Subcutaneous adipose tissue (tissue), 4 donors: ENCODE measurements around the gene METAP2. TPM values are rescaled to one million over a fixed set of nuclear protein-coding genes. Genes with fewer than 3 reads are reported as not detected.

Experiments
- CTCF ChIP-seq: fragments of 450-650 bp; IDR thresholded peaks from one replicate; pipeline ENCODE4 v1.5.1; 2016; ENCODE audit warnings: low read depth, mild to moderate bottlenecking, control low read depth, antibody characterized with exemption, moderate library complexity
- total RNA-seq, 4 donors: library from RNA; depleted of rRNA; stranded (reverse); fragments of >200 nt; gene quantifications; one replicate each; pipeline ENCODE4 v1.1.0, GENCODE V29; 2016

The METAP2 gene
- total RNA-seq, 4 donors from 2014 or later = 65.2 to 138 (median 78.1) TPM

GRCh38 chr12:95474660-95474958 lies 657 bp downstream of the METAP2 start:
- TF ChIP-seq CTCF = no peak

GRCh38 chr12:95480230-95480629 lies 6.3 kb downstream of the METAP2 start:
- TF ChIP-seq CTCF = no peak

GRCh38 chr12:95481072-95481471 lies 7.1 kb downstream of the METAP2 start:
- no peak for TF ChIP-seq CTCF

- TF ChIP-seq CTCF = no peak
Measured at GRCh38 chr12:95481888-95482287, 7.9 kb downstream of the METAP2 start.

- TF ChIP-seq CTCF = no peak
Measured at GRCh38 chr12:95484524-95484923, 10.6 kb downstream of the METAP2 start.

GRCh38 chr12:95487024-95487423 lies 13.1 kb downstream of the METAP2 start:
- no peak for TF ChIP-seq CTCF

- TF ChIP-seq CTCF = no peak
Measured at GRCh38 chr12:95492462-95492861, 18.5 kb downstream of the METAP2 start.

- no peak for TF ChIP-seq CTCF
Measured at GRCh38 chr12:95494888-95495287, 20.9 kb downstream of the METAP2 start.
